ENCODE measurements around the gene GGT7.
"Not testable (repeated sequence)": the region's sequence is repeated elsewhere in the genome, so short reads cannot be mapped to it uniquely, and the experiment has no call there.

Gene GGT7

GRCh38 chr20:34808583-34808982, 64.1 kb downstream of the GGT7 start:
- ATAC-seq (ENCODE audit: low read depth) (no peak), DNase-seq (ENCODE audit: low spot score in 2 of 2) (no peak)
- H3K4me1 Mint-ChIP-seq, result peaks cover 11% of the 10 kb centered on the region
- H3K36me3 Mint-ChIP-seq, result peaks cover 1% of the 10 kb centered on the region
- H3K4me3 Mint-ChIP-seq, result no peak overlapping the region
- no peaks in the 10 kb centered on the region for H3K9me3 Mint-ChIP-seq
- no peaks in the 10 kb centered on the region for H3K27me3 Mint-ChIP-seq
- no peak overlapping the region for H3K27ac Mint-ChIP-seq

GRCh38 chr20:34807944-34808465, 64.7 kb downstream of the GGT7 start:
- peaks cover 11% of the 10 kb centered on the region for H3K4me1 Mint-ChIP-seq
- not testable (repeated sequence) for H3K27ac Mint-ChIP-seq; H3K27me3 Mint-ChIP-seq; H3K4me3 Mint-ChIP-seq; ATAC-seq (ENCODE audit: low read depth); DNase-seq (ENCODE audit: low spot score in 2 of 2); H3K36me3 Mint-ChIP-seq; H3K9me3 Mint-ChIP-seq

DNA sequence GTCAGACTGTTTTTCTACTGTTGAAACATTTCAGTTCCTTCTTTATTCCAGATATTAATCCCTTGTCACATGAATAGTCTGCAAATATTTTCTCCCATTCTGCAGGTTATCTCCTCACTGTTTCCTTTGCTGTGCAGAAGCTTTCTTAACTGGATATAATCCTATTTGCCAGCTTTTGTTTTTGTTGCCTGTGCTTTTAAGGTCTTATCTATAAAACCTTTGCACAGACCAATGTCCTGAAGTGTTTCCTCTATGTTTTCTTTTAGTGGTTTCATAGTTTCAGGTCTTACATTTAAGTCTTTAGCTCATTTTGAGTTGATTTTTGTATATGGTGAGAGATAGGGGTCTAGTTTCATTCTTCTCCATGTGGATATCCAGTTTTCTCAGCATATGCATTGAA, 66.4 kb downstream of the GGT7 start:
- Mint-ChIP-seq H3K27ac (no peak overlapping the region), H3K9me3 (no peaks in the 10 kb centered on the region), H3K27me3 (no peaks in the 10 kb centered on the region), H3K4me1 (peaks cover 16% of the 10 kb centered on the region), H3K36me3 (peaks cover 5% of the 10 kb centered on the region), H3K4me3 (no peak overlapping the region)
- DNase-seq (ENCODE audit: low spot score in 2 of 2) (no peak), ATAC-seq (ENCODE audit: low read depth) (no peak)

DNA sequence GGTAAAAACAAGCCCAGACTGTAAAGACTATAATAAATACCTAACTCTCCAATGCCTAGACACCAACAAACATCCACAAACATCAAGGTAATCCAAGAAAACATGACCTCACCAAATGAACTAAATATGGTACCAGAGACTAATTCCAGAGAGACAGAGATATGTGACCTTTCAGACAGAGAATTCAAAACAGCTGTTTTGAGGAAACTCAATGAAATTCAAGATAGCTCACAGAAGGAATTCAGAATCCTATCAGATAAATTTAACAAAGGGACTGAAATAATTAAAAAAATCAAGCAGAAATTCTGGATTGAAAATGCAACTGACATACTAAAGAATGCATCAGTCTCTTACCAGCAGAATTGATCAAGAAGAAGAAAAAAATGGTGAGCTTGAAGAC, 73.8 kb downstream of the GGT7 start:
- DNase-seq (ENCODE audit: low spot score in 2 of 2) (no peak), ATAC-seq (ENCODE audit: low read depth) (no peak)
- Mint-ChIP-seq H3K4me3 (no peak overlapping the region), H3K36me3 (peaks cover 5% of the 10 kb centered on the region), H3K27me3 (no peaks in the 10 kb centered on the region), H3K27ac (no peak overlapping the region), H3K4me1 (peaks cover 24% of the 10 kb centered on the region), H3K9me3 (no peaks in the 10 kb centered on the region)

- Mint-ChIP-seq H3K4me3 (no peak overlapping the region), H3K27me3 (no peaks in the 10 kb centered on the region), H3K27ac (no peak overlapping the region), H3K9me3 (no peaks in the 10 kb centered on the region), H3K36me3 (peaks cover 5% of the 10 kb centered on the region), H3K4me1 (peaks cover 24% of the 10 kb centered on the region)
- ATAC-seq (ENCODE audit: low read depth) (no peak), DNase-seq (ENCODE audit: low spot score in 2 of 2) (no peak)
These were observed 74.3 kb downstream of the GGT7 start for GRCh38 chr20:34798328-34798727.

DNA sequence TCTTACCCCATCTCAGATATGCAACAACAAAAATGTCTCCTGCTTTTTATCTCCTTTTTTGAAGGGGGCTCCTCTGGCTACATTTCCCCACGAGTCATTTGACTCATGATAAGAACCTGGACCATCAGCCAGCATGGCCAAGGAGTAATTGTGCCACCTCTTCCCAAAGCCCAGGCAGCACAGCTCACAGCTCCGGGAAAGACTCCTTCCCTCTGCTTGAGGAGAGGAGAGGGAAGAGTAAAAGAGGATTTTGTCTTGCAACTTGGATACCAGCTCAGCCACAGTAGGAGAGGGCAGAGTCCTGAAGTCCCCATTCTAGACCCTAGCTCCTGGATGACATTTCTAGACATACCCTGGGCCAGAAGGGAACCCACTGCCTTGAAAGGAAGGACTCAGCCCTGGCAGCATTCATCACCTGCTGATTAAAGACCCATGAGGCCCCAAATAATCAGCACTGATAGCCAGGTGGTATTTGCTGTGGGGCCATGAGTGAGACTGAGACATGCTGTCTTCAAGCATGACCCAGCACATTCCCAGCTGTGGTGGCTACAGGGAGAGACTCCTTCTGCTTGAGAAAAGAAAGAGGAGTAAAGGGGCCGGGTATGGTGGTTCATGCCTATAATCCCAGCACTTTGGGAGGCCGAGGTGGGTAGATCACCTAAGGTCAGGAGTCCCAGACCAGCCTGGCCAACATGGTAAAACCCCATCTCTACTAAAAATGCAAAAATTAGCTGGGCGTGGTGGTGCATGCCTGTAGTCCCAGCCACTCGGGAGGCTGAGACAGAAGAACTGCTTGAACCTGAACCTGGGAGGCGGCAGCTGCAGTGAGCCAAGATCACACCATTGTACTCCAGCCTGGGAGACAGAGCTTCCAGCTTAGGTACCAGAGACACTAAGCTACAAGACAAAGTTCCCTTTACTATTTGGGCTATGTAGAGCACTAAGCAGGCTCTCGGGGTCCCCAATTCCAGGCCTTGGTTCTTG, 75.4 kb downstream of the GGT7 start:
- Mint-ChIP-seq H3K27me3 (no peaks in the 10 kb centered on the region), H3K4me1 (peaks cover 24% of the 10 kb centered on the region), H3K9me3 (no peaks in the 10 kb centered on the region), H3K27ac (no peak overlapping the region), H3K36me3 (peaks cover 5% of the 10 kb centered on the region), H3K4me3 (no peak overlapping the region)
- ATAC-seq (ENCODE audit: low read depth), result no peak
- DNase-seq (ENCODE audit: low spot score in 2 of 2), result no peak
